ENCODE results near the gene CORO7.
A peak's percentile ranks its signal among the peaks of the same experiment; 100 is the strongest.

CORO7 gene

GRCh38 chr16:4426722-4427372 lies 10.5 kb upstream of the CORO7 start:
- H3K4me3 ChIP-seq (ENCODE audit: low read depth, low read length): peak overlapping the region; percentile 63
- DNase-seq (ENCODE audit: low read depth): no peak
- TF ChIP-seq, protein P1, sequence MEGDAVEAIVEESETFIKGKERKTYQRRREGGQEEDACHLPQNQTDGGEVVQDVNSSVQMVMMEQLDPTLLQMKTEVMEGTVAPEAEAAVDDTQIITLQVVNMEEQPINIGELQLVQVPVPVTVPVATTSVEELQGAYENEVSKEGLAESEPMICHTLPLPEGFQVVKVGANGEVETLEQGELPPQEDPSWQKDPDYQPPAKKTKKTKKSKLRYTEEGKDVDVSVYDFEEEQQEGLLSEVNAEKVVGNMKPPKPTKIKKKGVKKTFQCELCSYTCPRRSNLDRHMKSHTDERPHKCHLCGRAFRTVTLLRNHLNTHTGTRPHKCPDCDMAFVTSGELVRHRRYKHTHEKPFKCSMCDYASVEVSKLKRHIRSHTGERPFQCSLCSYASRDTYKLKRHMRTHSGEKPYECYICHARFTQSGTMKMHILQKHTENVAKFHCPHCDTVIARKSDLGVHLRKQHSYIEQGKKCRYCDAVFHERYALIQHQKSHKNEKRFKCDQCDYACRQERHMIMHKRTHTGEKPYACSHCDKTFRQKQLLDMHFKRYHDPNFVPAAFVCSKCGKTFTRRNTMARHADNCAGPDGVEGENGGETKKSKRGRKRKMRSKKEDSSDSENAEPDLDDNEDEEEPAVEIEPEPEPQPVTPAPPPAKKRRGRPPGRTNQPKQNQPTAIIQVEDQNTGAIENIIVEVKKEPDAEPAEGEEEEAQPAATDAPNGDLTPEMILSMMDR (IDR thresholded peaks at IDR 0.05; ENCODE audit: insufficient read depth, low read depth, low read length, missing control alignments): no peak

DNA sequence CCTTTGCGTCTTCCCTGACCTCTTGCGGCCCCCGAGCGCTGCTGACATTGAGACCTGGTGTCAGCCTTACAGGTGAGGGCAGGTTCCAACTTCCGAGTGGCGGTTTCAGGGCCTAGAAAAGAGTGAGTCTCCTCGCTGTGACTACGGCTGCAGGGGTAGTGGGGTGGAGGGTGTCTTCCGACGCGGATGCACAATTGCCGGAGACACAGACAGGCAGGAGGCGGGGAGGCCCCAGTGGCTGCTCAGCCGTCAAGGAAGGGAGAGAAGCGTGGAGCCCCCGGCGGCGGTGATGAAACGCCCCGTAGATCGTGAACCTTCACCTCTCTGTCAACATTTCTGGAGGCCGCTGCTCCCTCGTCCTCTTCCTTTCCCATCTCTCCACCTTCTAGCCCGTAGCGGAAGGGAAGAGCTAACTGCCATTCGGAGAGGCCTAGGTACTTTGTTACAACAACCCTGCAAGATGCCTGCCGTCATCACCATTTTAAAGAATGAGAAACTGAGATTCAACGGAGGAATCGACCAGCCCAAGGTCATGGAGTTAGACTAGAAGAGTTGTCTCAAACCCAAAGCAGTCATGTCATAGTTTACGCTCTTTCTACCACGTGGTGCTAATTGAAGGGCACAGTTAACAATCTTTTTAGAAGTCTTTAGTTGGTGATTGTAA lies 9.8 kb upstream of the CORO7 start:
- TF ChIP-seq, protein P1 (IDR thresholded peaks at IDR 0.05; ENCODE audit: insufficient read depth, low read depth, low read length, missing control alignments): no peak
- DNase-seq (ENCODE audit: low read depth): no peak
- H3K4me3 ChIP-seq (ENCODE audit: low read depth, low read length): peak overlapping the region; percentile 63

- peak within 1 kb of the TSS; percentile 63 for H3K4me3 ChIP-seq (ENCODE audit: low read depth, low read length)
- peak; percentile 97 for DNase-seq (ENCODE audit: low read depth)
- TF ChIP-seq, protein P1 (IDR thresholded peaks at IDR 0.05; ENCODE audit: insufficient read depth, low read depth, low read length, missing control alignments): no peak
Measured at GRCh38 chr16:4425378-4426020, 9.1 kb upstream of the CORO7 start, which contains the start of gene DNAJA3. TSS of gene DNAJA3 (plus strand) at chr16:4425868. CDS start at chr16:4425882, 14 bp downstream.

- H3K4me3 ChIP-seq (ENCODE audit: low read depth, low read length): no peak overlapping the region
- TF ChIP-seq, protein P1 (IDR thresholded peaks at IDR 0.05; ENCODE audit: insufficient read depth, low read depth, low read length, missing control alignments): no peak
- no peak for DNase-seq (ENCODE audit: low read depth)
Measured at GRCh38 chr16:4420505-4421105, 4.2 kb upstream of the CORO7 start.

DNA sequence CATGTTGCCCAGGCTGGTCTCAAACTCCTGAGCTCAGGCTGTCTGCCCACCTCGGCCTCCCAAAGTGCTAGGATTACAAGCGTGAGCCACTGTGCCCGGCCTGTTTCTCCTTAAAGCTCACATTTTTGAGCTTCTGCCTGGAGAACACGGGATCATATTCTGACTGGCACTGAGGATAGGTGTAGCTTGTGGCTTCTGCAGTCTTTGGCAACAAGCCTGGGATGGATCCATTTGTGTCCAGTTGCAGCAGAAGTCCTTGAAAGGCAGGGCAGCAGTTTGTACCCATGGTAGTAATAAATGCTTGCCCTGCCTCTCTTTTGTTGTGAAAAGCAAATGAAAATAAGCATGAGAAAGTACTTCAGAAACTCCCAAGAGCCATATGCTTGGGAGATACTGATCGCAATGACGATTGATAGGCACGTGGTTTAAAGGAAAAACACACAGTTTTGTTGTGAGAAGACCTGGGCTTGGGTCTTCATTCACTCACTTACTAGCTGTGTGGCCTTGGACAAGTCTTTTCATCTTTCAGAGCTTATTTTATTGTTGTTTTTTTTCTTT lies 3.1 kb upstream of the CORO7 start:
- no peak for DNase-seq (ENCODE audit: low read depth)
- TF ChIP-seq, protein P1 (IDR thresholded peaks at IDR 0.05; ENCODE audit: insufficient read depth, low read depth, low read length, missing control alignments): no peak
- H3K4me3 ChIP-seq (ENCODE audit: low read depth, low read length): no peak overlapping the region

- DNase-seq (ENCODE audit: low read depth): peak; percentile 72
- peak overlapping the region; percentile 90 for H3K4me3 ChIP-seq (ENCODE audit: low read depth, low read length)
- TF ChIP-seq, protein P1 (IDR thresholded peaks at IDR 0.05; ENCODE audit: insufficient read depth, low read depth, low read length, missing control alignments): no peak
Measured at GRCh38 chr16:4415538-4416199, 727 bp downstream of the CORO7 start.
